GM21381 (cell line): Measurements from ENCODE around the gene SCUBE1.
"Not testable (repeated sequence)": the region's sequence is repeated elsewhere in the genome, so short reads cannot be mapped to it uniquely, and the experiment has no call there.

ENCODE experiments used
- ATAC-seq: cut with Tn5 transposase; IDR thresholded peaks from one replicate; pipeline ENCODE4 v1.9.1; 2021; ENCODE audit warnings: mild to moderate bottlenecking, moderate library complexity; ENCODE audit not compliant: unreplicated experiment

SCUBE1 gene

DNA sequence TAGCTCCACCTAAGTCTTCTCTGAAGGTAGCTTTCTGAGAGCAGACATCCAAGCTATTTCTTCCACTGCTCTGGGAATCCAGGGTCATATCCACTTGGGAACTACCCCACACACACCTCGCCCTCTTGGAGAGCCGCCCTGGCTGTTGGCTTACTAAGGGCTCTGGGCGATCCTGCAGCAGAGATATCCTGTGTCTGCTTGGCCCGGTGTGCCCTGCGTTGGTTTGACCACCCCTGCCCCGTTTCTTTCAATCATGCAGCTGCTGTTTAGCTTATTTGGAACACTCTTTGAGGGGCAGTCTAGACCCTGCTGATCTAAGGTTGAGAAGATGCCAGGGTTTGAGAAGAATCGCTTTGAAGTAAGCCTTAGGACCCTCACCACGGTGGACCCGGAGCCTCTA, 17.4 kb upstream of the SCUBE1 start:
- ATAC-seq: no peak

DNA sequence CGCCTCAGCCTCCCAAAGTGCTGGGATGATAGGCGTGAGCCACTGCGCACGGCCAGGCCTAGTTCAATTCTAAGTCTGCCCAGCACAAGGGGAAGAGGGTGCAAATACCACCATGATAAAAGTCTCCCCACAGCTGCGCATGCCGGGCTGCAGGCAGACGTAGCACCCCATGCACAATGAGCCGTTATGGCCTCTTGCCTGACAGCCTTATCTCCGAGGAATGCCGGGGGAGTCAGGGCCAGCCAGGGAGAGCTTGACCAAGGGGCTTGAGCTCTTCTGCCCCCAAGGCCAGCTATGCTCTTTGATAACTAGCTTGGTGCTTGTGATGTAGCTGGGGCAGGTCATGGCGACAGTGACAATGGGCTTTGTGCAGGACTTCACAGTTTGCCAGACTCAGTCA, 13.7 kb upstream of the SCUBE1 start:
- ATAC-seq: no peak

DNA sequence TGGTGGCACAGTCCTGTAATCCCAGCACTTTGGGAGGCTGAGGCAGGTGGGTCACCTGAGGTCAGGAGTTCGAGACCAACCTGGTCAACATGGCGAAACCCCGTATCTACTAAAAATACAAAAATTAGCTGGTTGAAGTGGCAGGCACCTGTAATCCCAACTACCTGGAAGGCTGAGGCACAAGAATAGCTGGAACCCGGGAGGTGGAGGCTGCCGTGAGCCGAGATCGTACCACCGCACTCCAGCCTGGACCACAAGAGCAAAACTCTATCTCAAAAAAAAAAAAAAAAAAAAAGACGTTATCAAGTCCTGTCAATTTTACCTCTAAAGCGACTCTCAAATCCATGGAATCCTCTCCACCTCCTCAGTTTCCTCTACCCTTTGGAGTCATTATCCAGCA, 12.5 kb upstream of the SCUBE1 start:
- not testable (repeated sequence) for ATAC-seq

DNA sequence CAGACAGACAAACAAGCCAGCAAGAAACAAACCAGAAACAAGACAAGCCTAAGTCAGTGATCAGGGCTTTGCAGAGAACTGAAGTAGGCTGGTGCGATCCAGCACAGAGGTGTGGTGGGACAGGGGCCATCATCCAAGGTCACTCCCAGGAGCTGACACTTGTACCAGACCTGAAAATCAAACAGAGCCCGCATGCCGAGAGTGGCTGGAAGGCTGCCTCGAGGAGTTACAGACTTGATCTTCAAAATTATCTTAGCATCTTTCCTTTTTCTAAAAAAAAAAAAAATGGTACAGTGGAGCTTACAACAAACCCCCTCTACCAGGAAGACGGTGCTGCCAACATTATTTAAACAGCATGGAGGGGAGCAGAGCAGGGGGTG, 8.8 kb upstream of the SCUBE1 start:
- ATAC-seq: no peak

DNA sequence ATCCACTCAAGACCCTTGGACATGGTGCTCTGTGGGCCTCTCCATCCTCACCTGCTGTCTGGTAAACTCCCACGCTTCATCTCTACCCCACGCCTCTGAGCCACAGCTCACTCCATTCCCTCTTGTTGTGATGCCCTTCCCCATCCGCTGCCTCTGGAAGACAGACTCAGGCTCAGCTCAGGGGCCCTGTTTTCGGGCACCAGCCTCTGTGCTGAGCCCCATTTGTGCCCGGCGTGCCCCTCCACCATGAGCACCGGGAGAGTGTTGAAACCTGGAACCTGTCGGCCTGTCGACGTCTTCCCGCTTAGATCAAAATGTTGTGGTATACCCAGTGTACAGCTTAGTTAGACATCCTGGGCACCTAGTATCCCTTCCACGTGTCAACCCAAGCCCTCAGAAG, 6.5 kb upstream of the SCUBE1 start:
- no peak for ATAC-seq

GRCh38 chr22:43346521-43346929, 3.4 kb upstream of the SCUBE1 start:
- no peak for ATAC-seq

DNA sequence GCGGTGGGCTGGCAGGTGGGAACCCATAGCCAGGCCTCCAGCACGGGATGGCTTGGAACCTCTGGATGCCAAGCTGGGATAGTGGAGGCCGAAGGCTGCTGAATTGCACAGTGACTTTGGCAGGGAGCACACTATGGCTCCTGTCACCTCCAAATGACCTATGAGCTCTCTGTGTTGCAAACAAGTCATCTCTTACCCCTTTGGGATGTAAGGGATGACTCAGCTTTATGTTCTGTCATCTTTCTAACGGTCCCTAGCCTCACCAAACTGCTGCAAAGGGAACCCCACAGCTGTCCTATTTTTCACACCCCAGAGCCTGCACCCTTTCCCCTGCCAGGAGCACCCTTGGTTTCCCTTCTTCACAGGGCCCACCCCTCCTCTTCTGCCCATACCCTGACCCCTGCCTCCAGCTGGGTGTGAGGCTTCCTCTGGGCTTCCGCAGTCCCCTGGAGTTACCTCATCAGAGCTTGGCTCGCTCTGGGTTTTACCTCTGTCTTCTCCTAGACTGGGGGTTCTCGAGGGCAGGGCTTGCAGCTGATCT, 2.7 kb upstream of the SCUBE1 start:
- ATAC-seq: no peak

GRCh38 chr22:43345356-43345755, 2.2 kb upstream of the SCUBE1 start:
- ATAC-seq: no peak

GRCh38 chr22:43344520-43344787, 1.3 kb upstream of the SCUBE1 start:
- ATAC-seq: no peak

- ATAC-seq: no peak
These were observed 723 bp upstream of the SCUBE1 start for GRCh38 chr22:43343670-43344519.

DNA sequence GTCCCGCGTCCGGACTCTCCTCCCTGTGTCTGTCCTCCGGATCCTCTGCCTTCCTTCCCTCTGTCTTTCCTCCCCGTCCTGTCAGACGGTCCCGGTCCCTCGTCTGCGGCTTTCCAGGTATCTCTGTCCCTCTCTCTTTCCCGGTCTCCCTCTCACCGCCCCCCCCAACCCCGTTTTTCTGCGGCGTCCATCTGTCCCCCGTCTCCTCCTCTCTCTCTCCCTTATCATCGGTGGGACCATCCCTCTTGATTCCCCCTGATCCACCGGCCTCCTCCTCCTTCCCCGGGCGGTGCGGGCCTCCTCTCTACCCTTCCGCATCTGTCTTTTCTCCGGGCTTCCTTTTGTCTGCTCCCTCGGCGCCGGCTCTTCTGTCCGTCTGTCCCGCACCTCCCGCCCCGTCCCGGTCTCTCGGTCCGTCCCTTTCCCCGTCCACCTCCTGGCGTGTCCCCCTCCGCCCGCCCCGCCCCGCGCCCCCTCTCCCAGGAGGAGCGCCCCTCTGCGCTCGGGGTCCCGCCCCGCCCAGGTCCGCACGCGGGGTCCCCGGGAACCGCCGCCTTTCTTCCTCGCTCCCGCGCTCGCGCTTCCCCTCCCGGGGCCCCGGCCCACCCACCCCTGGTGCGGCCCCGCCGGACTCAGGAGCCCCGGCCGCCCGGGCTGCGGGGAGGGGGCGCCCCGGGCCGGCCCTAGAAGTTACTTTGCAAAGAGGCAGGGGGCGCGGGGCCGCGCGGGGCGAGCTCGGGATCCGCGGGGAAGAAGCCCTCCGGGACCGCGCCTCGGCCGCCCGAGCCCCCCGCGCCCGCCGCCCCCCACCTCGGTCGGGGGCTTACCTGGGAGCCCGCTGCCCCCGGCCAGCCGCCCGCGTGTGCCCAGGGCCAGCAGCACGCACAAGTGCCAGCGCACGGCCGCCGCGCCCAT, 568 bp downstream of the SCUBE1 start:
- ATAC-seq: no peak

DNA sequence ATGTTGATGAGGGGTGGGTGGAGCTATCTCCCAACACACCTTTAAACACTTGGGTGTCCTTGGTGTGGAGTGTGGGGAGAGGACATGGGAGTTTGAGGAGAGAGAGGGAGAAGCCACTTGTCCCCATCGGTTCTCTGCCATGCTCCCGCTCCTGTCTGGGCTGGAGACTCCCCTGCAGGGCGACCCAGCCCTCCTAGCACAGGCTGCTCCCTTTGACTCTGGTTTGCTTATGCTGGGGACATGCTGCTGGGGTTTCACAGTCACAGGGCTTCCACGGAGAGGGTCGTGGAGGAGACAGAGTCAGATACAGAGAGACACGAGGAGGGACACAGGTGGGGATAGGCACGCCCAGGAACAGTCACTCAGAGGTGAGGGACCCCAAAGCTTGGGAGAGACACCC, 1.6 kb downstream of the SCUBE1 start:
- ATAC-seq: no peak

GRCh38 chr22:43338766-43339345, 4.3 kb downstream of the SCUBE1 start:
- ATAC-seq: no peak

- ATAC-seq: no peak
These were observed 5.2 kb downstream of the SCUBE1 start for GRCh38 chr22:43337946-43338345.

- ATAC-seq: no peak
These were observed 5.8 kb downstream of the SCUBE1 start for GRCh38 chr22:43337385-43337784.

GRCh38 chr22:43334378-43334777, 8.8 kb downstream of the SCUBE1 start:
- no peak for ATAC-seq

DNA sequence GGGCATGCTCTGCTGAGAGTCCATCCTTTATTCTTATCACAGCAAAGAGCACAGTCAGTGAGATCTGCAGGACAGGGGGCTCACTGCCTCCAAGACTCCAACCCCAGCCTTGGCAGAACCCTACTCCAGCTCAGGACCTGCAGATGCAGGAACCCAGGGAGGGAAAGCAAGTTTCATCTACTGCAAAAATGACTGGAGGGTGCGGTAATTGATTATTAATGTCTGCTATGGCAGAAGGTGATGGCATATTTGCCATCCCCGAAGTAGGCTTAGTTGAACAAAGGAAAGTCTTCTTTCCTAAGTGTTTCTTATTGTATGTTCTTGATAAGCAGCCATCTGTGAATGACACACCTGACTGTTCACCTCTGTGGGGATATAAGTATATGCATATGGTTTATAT, 9.2 kb downstream of the SCUBE1 start:
- ATAC-seq: no peak

DNA sequence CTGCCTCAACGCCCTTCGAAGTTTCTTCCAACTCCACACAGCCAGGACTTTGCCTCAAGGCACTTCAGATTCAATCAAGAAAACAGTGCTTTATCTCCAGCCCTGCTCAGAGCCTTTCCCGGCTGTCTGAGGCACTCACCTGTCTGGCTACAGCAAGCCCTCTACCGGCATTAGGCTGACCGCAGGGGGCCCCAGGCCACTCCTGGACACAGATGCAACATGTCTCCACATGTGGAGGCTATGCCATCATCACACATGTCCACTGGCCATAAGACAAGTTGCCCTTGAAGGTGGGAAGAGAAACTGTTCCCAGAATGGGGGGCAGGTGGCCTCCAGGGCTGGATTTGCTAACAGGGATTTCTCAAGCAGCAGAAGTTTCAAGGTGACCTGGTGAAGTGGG, 10.0 kb downstream of the SCUBE1 start:
- no peak for ATAC-seq

- no peak for ATAC-seq
These were observed 11.5 kb downstream of the SCUBE1 start for GRCh38 chr22:43331698-43332097.

- no peak for ATAC-seq
These were observed 12.1 kb downstream of the SCUBE1 start for GRCh38 chr22:43331069-43331451.

GRCh38 chr22:43330178-43331068, 12.7 kb downstream of the SCUBE1 start:
- no peak for ATAC-seq
